Kidney (tissue), 14 donors: ENCODE data around the gene PTPA. TPM values are rescaled to one million over a fixed set of nuclear protein-coding genes. Genes with fewer than 3 reads are reported as not detected.

Source experiments
- DNase-seq, 5 donors: peaks; one replicate each; pipeline ENCODE4 v3.0.0-alpha.2; 2013 to 2020
- FAIRE-seq: peaks from 2 replicates; lab custom pipeline; 2012; peaks lifted over from hg19 to GRCh38; lab: Jason Lieb, UNC
- H3K27ac ChIP-seq, 2 donors: one replicate each; pipeline ENCODE4 v1.7.0; 2013; ENCODE audit warnings: low read depth in 2 of 2, low read length in 2 of 2, inconsistent platforms in 1 of 2
- H3K27me3 ChIP-seq: one replicate; pipeline ENCODE4 v1.7.1; 2013; ENCODE audit warnings: low read length, inconsistent platforms; ENCODE audit not compliant: control insufficient read depth, insufficient read depth
- H3K36me3 ChIP-seq, 3 donors: one replicate each; pipeline versions ENCODE4 v1.7.0 to v1.7.1; 2013; ENCODE audit warnings: low read length in 3 of 3, control low read depth in 1 of 3, inconsistent platforms in 1 of 3; ENCODE audit not compliant: insufficient read depth in 3 of 3, control insufficient read depth in 2 of 3
- H3K4me1 ChIP-seq, 3 donors: one replicate each; pipeline versions ENCODE4 v1.7.0 to v1.7.1; 2013; ENCODE audit warnings: low read length in 3 of 3, inconsistent platforms in 1 of 3, low read depth in 1 of 3; ENCODE audit not compliant: control insufficient read depth in 2 of 3, insufficient read depth in 2 of 3
- H3K4me3 ChIP-seq, 3 donors: one replicate each; pipeline versions ENCODE4 v1.7.0 to v1.8.1; 2013; ENCODE audit warnings: low read length in 3 of 3, control low read depth in 1 of 3, inconsistent platforms in 1 of 3
- H3K9ac ChIP-seq, 3 donors: one replicate each; pipeline versions ENCODE4 v1.7.0 to v1.7.1; 2013; ENCODE audit warnings: low read length in 3 of 3, control low read depth in 1 of 3, inconsistent platforms in 1 of 3
- H3K9me3 ChIP-seq, 3 donors: one replicate each; pipeline versions ENCODE4 v1.7.0 to v1.7.1; 2013; ENCODE audit warnings: low read length in 3 of 3, control low read depth in 1 of 3, inconsistent platforms in 1 of 3; ENCODE audit not compliant: control insufficient read depth in 2 of 3, insufficient read depth in 1 of 3
- CTCF ChIP-seq: IDR thresholded peaks from 3 replicates; pipeline ENCODE4 v1.5.1; 2012; ENCODE audit warnings: mild to moderate bottlenecking, moderate library complexity, borderline replicate concordance; ENCODE audit not compliant: insufficient read depth; ENCODE audit errors: extremely low read depth
- intact Hi-C: fragments of 100-400 bp; cut with DNase I; formaldehyde crosslinking; loops from one replicate; pipeline ENCODE4 v1.11.1; 2022
- polyA plus RNA-seq: library from polyadenylated mRNA; stranded (reverse); fragments of 350-450 nt; fragmentation: Illumina TruSeq; extraction: RNeasy Lipid Tissue Mini Kit (QIAGEN cat#74804); gene quantifications from one replicate; pipeline ENCODE4 v1.2.3, GENCODE V29; 2014; ENCODE audit warnings: low read depth, low replicate concordance; ENCODE audit not compliant: insufficient read depth
- total RNA-seq: library from RNA; stranded (reverse); fragmentation: NEBNext Ultra II Directional; extraction: Animal tissue kit (Norgen Biotek cat#: 25700); gene quantifications from one replicate; pipeline ENCODE4 v1.2.1, GENCODE V29; 2021
- donor health status: control.
- donor health status: control.
- donor health status: control.
- donor health status: control.
- donor health status: control.
- donor health status: DM: yes; HTN: yes; CAD: no.
- donor health status: Normal renal cell carcinoma (clear cell type).

Gene PTPA
- total and polyA plus RNA-seq, 2 donors from 2014 or later = 161 to 164 TPM

- no peak overlapping the region for H3K27ac ChIP-seq
- no peaks in the 10 kb centered on the region for H3K36me3 ChIP-seq
- H3K27me3 ChIP-seq = no peaks in the 10 kb centered on the region
- H3K9me3 ChIP-seq = no peaks in the 10 kb centered on the region
- DNase-seq (no peak), FAIRE-seq (no peak)
- intact Hi-C loops = no loop called here
- no peak for TF ChIP-seq CTCF
- no peak overlapping the region for H3K4me3 ChIP-seq
- peaks cover 0 to 18% (median 13%) of the 10 kb centered on the region in 3 donors for H3K4me1 ChIP-seq
- H3K9ac ChIP-seq = no peak overlapping the region
Measured at GRCh38 chr9:129078691-129079503, 32.3 kb upstream of the PTPA start.

- Histone ChIP-seq H3K27ac (no peak overlapping the region), H3K4me3 (peak overlapping the region in 2 of 3 donors; percentile 77 to 93), H3K27me3 (no peaks in the 10 kb centered on the region), H3K9me3 (no peaks in the 10 kb centered on the region), H3K4me1 (peaks cover 0 to 18% (median 15%) of the 10 kb centered on the region in 3 donors), H3K36me3 (peaks cover 0 to under 1% (median 0%) of the 10 kb centered on the region in 3 donors), H3K9ac (no peak overlapping the region)
- intact Hi-C loops = no loop called here
- FAIRE-seq = no peak
- no peak for DNase-seq
- TF ChIP-seq CTCF = no peak
Measured at GRCh38 chr9:129079829-129080228, 31.4 kb upstream of the PTPA start.

- no peaks in the 10 kb centered on the region for H3K27me3 ChIP-seq
- no peak overlapping the region for H3K27ac ChIP-seq
- intact Hi-C loops = no loop called here
- DNase-seq (no peak), FAIRE-seq (no peak)
- H3K4me3 ChIP-seq = peak overlapping the region; percentile 77 to 93 (median 81)
- peaks cover 0 to 3% (median 0%) of the 10 kb centered on the region in 3 donors for H3K36me3 ChIP-seq
- no peak for TF ChIP-seq CTCF
- no peaks in the 10 kb centered on the region for H3K9me3 ChIP-seq
- peaks cover 0 to 18% (median 15%) of the 10 kb centered on the region in 3 donors for H3K4me1 ChIP-seq
- peak overlapping the region in 2 of 3 donors; percentile 77 to 81 for H3K9ac ChIP-seq
Measured at GRCh38 chr9:129080298-129080600, 31.0 kb upstream of the PTPA start.
